Suprapubic skin (tissue), 4 donors: Measurements from ENCODE around the gene MAD2L1.

ENCODE experiments used
- POLR2A ChIP-seq, 2 donors: fragments of 450-650 bp; IDR thresholded peaks; one replicate each; pipeline ENCODE4 v1.6.1; 2017; ENCODE audit warnings: antibody characterized with exemption in 2 of 2, mild to moderate bottlenecking in 2 of 2, moderate library complexity in 2 of 2
- POLR2AphosphoS5 ChIP-seq, 3 donors: sonication (generic); formaldehyde crosslinking; IDR thresholded peaks; one replicate each; pipeline ENCODE4 v1.6.1; 2017; ENCODE audit warnings: antibody characterized with exemption in 3 of 3
- TF ChIP-seq, protein P1 (sequence below), 2 donors: fragments of 200-600 bp in 1 of 2; fragments of 450-650 bp in 1 of 2; sonication (generic) in 1 of 2; IDR thresholded peaks; one replicate each; pipeline ENCODE4 v1.5.1; 2016 to 2019; ENCODE audit warnings: antibody characterized with exemption in 2 of 2, mild to moderate bottlenecking in 1 of 2, moderate library complexity in 1 of 2

DNA sequence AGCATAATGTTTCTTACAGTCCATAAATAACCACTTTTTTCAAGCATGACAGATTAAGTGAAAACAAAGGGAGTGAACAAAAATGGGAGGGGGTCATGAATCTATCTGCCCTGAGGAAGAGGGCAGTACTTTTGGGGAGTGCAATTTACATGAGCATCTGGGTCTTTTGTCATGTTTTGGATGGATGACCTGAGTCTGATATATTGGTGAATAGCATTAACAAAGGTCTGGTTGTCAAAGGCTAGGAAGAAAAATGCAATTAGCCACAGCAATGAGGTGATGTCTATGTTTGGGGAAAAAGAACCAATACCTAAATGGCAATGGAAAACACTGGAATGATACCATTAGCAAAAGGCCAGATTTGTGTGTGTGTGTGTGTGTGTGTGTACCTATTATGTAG lies 15.1 kb upstream of the MAD2L1 start:
- TF ChIP-seq POLR2A (IDR thresholded peaks at IDR 0.05) (no peak), POLR2AphosphoS5 (IDR thresholded peaks at IDR 0.05) (no peak)
- TF ChIP-seq, protein P1, sequence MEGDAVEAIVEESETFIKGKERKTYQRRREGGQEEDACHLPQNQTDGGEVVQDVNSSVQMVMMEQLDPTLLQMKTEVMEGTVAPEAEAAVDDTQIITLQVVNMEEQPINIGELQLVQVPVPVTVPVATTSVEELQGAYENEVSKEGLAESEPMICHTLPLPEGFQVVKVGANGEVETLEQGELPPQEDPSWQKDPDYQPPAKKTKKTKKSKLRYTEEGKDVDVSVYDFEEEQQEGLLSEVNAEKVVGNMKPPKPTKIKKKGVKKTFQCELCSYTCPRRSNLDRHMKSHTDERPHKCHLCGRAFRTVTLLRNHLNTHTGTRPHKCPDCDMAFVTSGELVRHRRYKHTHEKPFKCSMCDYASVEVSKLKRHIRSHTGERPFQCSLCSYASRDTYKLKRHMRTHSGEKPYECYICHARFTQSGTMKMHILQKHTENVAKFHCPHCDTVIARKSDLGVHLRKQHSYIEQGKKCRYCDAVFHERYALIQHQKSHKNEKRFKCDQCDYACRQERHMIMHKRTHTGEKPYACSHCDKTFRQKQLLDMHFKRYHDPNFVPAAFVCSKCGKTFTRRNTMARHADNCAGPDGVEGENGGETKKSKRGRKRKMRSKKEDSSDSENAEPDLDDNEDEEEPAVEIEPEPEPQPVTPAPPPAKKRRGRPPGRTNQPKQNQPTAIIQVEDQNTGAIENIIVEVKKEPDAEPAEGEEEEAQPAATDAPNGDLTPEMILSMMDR (IDR thresholded peaks at IDR 0.05) = no peak
